GM18499 (cell line): ENCODE results near the gene GPRIN3.
A peak's percentile ranks its signal among the peaks of the same experiment; 100 is the strongest.

Experiments
- ATAC-seq: cut with Tn5 transposase; IDR thresholded peaks from one replicate; pipeline ENCODE4 v1.9.1; 2021; ENCODE audit warnings: moderate number of reproducible peaks; ENCODE audit not compliant: insufficient read depth, unreplicated experiment

GPRIN3 gene

DNA sequence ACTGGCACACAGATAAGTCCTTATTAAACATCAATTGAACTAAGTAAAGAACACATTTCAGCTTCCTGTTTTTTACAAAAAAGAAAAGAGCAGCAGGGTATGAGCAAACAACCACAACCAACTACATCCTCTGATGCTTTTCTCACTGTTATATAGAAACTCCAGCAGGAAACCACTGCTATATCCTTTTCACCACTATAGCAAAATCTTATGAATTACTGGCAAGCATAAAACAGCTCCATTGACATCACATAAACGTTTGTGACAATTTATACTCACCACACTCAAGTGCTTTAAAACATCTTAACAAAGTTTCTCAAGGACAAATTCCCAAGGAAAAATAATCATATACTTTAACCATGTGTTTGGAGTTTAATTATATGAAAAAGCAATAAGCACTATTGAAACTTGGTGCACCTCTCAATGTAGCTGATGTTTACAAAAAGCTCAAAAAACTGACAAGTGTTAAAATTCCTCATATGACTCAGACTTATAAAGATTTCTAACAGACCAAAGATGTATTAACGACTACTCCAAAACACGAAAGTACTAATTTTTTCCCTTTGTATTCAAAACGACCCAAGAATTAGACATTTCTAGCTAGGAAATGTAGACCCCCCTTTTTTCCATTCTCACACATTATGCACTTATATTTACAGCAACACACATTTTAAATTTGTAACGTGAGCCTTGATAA, 12.9 kb downstream of the GPRIN3 start:
- ATAC-seq = peak; percentile 92

DNA sequence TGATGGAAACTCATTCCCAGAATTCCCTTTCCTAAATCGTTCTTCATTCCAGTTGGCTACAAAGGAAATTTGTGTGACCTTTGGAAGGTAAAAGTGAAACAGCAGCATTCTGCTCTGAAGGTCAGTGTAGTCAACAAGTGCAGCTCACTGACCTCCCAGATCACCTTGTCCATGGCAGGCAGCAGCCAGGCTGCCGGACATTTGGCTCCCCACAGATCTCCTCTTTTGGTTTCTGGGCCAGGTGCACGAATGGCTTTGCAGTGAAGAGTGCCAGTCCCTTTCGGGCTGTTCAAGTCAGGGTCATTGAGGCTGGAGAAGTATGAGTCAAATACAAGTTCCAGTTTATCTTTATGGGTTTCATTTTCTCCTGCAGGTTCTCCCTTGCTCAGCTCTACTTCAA, 14.3 kb downstream of the GPRIN3 start:
- ATAC-seq = no peak

DNA sequence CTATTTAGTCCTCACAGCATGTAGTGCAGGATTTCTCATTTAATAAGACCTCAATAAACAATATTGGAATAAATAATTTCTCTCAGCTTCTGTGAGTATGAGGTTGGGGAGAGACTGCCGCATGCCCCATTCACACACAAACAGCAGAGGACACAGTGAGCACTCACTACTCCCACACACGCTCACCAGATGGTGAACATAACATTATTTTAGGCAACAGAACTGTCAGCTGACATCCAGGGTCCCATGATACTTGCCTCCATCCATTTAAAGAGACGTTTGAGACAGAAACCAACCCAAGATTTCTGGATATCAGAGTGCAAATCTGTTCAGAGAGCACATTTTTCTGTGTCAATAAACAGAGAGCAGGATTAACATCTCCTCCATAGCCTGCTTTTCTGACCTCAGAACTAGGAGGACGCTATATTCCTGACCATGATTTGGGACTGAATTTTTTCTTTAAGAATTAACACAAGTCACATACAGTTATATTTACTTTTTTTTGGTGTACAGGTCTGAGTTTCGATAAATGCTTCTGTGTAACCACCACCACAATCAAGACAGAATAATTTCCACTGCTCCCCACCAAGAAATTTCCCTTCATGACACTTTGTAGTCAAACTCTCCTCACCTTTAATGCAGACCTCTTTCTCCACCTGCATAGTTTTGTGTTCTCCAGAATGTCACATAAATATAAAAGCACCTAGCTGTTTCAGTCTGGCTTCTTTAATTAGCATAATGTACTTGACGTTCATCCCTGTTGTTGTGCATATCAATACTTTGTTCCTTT, 16.7 kb downstream of the GPRIN3 start:
- ATAC-seq = no peak

DNA sequence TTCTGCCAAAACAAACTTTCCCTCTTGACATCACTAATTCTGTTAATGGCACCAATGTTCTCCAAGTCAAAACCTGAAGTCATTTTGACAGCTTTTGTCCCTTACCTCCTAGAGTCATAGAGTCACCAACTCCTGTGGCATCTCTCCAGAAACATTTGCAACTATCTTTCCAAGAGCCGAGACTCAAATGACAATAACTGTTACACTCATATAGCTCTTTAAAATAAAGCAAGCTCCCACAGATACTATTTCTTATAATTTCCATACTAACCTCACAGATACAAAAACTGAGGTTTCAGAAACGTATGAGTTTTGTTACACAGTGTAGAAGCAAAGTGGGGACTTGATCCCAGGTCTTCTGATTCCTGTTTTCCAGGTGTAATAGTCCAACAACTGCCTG, 18.3 kb downstream of the GPRIN3 start:
- no peak for ATAC-seq

DNA sequence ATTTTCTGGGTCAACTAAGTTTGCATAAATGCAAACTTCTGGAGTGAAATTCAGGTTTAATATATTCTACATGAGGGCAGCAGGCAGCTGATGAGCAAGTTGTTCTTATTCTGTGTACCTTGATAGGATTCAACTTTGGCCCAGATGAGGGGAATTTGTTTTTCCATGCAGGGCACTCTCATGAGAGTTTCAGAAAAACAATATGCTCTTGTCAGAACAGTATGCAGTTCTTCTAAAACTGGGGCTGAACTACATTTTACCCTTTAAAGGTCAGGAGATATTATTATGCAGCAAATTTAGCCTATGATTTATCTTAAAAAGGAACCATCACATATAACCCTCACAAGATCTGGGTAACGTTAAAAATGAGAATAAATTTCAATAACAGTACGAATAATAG, 19.2 kb downstream of the GPRIN3 start:
- ATAC-seq = no peak

DNA sequence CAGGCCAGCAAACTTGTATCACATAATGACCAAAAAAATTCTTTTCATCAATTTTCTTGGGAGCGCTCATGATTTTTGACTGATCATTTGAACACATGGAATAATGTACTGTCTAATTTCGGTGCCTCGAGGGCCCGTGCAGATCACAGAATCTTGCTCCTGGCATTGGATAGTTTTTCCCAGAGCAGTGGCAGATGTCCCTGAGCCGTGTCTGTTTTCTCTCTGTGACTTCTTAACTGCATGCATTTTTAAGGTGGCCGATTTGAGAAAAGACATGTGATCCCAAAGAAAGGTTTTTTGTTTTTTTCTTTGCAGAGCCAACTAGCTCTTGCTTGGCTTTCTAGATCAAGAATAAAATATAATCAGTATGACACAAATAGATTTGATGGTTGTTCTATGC, 19.7 kb downstream of the GPRIN3 start:
- no peak for ATAC-seq

DNA sequence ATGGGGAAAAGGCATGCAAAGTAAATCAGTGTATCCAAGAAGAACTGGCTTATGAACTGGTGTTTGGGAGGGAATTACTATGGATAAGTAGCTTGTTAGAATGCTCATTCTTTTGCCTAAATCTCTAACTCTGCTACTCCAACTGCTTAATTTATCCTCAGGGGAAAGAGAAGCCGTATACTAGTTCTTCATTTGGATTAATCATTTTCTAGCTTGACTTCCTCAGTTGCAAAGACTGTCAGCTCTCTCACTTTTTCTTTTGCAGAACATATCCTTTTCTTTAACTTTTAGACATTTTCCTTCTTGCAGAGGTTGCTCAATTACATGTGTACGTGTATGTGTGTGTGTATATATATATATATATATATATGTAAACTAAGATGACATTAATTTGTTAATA, 21.9 kb downstream of the GPRIN3 start:
- ATAC-seq = no peak

DNA sequence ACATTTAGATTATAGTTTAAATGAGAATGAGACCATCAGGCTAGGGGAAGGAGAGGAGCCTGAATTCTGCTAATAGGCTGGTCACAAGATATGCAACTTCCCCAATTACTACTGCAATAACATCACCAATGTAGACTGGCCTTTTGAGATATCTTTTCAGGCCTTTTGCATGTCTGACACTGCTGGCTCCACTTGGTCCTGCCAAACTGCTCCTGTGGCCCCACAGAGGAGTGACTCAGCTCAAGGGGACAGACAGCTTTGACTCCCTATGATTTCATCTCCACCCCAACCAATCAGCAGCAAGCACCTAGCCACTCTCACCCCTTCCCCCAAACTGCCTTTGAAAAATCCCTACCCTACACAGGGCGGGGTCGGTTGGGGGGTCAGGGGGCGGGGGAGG, 22.8 kb downstream of the GPRIN3 start:
- ATAC-seq = no peak

DNA sequence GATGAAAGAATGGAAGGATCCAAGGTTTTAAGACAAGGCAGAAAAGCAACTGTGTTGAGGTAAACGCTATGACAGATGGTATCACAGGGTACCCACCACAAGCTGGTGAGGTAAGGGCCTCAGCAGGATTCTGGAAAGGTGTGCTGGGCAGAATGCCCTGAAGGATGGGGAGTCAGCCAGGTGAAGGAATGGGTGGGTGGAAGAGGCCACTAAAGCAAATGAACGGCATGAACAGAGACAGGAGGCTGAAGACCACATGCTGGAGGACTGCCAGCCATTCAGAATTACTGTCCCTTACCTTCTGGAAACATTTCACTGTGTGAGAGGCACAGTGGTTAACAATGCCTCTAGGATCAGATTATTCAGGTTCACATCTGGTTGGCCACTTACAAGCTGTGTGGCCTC, 23.6 kb downstream of the GPRIN3 start:
- ATAC-seq = no peak

DNA sequence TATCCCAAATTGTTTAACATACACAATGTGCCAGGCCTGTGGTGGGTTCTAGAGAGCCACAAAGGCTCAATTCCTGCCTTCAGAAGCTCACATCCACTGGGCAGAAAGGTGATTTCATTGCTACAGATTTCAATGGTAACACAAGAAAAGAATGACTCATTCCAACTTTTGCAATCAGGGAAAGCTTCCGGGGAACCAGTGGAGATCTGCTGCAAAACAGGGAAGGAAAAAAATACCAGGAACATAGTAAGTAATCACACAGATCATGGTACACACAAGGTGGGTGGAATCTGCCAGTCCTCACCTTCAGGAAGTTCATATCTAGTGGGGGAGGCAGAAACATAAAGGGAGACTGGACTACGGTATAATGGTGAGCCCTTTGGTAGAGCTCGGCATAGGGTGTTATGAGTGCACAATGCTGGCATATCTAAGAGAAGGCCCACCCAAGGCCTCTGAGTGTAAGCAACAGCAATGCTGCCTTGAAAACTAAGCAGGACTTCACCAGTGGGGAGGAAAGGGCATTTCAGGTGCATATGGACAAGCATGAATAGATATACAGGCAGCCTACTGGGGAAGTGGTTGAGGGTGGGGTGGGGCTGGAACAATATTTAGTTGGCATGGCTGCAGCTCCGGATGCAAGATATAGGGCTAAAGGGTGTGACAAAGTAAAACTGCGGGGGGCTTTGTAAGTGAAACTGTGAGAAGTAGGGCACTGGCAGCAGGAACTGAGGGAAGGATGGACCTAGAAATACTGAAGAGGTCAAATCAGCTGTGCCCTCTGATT, 24.2 kb downstream of the GPRIN3 start:
- no peak for ATAC-seq

DNA sequence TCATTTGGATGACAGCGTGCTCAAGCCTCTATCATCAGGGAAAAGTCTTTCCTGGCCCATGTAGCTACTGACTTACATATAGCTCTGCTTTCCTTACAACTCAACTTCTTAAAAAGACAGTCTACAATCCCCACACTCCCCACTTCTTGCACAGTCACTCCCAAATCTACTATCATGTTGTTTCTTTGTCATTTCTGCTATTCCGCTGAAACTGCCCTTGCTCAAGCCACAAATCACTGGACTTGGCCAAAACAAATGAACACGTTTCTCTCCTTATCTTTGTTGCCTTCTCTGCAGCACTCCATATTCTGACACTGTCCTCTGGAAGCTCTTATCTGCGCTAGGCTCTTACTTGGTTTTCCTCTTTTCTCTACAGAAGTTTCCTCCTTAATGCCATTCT, 28.2 kb downstream of the GPRIN3 start:
- no peak for ATAC-seq

DNA sequence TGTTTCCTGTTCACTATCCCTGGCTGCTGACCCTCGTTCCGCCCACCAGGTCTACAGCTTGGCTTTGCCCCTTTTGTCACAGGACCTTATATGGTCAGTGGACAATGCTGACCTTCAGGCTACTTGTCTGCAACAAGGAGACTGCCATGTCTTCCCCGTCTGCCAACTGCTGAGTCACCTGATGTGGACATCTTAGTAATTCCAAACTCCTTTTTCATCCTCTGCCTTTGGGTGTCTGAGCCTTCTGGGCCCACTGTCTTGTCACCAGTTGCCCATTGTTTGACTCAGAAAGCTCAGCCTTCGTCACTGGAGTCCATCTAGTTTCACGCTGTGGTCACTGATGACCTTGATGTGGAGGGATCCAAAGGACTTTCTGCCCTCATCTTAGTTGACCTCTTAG, 30.2 kb downstream of the GPRIN3 start:
- ATAC-seq = no peak

DNA sequence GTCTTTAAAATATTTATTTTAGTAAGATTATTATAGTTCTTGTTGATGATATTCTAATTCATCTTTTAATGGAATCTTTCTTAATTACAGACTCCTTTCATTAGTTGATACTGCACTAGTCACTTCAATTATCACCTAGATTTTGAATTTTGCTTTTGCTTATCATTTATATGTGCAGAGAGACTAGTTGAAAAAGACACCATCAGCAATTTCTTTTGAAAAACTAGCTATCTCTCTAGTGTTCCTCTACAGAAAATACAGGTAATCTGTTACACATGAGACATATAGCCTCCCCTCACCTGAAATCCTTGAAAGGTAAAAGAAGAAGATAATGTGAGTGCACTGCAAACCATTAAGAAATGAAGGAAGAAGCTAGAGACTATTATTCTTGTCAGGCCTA, 31.3 kb downstream of the GPRIN3 start:
- no peak for ATAC-seq

DNA sequence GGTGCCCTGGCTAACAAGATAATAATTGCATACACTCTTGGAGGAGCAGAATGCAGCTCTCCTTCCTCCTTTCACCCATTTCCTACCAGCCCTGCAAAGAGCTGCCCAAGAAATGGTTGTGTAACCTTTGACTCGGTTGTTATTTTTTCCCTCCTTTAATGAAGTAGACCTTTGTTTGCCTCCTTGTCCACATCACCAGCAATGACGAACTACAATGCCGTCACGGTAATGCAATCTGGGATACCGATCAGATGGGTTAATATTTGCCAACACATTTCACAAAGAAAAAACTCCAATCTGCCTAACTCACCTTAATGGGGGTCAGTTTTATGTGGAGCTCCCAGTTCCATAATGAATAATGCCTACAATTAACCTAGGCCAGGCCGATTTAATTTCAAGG, 32.0 kb downstream of the GPRIN3 start:
- ATAC-seq = no peak

DNA sequence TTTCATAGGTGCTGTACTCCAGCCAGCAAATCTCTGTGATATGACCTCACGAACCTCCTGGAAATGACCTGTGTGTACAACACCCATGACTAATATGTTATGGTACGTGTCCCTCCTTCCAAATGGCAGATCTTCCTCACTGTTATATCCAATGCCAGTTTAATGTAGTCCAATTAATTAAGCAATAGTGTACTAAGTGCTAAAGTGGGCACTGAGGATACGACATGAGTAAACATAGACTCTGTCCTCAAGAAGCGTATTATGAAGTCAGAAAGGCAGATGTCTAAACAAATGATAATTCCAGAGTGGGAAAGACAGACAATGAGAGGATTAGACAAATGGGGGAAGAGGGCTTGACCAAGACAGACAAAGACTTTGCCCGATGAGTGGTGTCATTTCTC, 33.9 kb downstream of the GPRIN3 start:
- ATAC-seq = no peak

DNA sequence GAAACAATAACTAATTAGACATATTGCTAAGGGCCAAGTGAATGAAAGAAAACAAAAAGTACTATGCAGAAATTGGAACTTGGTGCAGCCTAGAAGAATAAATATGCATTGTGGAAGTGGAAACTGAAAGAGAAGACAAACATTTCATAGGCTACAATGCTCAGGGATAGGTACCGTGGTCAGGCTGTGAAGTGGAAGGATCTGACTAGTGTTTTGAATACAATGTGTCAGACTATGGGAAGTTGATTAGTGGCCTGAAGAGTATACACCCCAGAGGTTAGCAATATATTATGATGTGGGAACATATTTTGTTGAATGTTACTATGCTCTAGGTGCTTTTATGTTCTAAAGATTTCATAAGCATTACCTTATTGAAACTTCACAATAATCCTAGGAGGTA, 36.8 kb downstream of the GPRIN3 start:
- no peak for ATAC-seq

DNA sequence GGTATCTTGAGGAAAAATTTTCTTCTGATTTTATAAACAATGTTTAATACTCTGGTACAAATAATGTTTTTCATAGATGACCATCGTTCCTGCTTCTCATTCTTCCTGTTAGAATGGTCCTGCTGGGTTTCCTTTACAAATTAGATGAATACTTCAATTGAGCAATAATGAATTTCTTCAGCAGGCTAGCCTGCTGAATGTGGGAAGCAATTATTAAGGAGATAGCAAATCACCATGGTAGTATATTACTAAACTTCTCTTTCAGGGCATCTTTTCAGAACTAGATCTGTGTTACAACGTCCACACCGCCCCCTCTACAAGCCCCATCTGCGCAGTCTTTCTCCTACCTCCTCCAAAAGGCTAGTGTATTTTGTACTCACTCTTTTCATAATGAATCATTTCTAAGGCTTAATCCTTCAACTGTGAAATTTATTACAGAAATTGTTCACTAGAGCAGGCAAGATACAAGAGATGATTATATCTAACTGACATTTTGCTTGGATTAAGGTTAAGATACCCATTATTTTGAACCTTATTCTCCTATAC, 38.4 kb downstream of the GPRIN3 start:
- no peak for ATAC-seq

DNA sequence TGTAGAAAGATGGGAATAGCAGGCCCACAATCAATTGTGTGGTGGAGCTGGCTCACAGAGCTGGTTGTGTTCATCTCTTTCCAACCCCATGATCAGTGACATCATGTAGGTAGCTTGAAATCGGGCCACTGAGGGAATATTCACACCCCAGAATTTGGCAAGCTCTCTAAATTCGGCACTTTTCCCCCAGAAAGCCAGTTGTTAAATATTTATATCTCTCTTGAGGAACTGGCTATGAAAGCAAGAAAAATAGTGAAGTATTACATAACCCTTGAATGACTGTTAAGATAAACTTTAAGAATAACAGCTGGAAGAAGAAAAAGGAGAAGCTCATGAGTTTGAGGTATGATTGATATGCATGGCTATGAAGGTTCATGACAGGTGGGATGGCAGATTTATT, 38.9 kb downstream of the GPRIN3 start:
- no peak for ATAC-seq

DNA sequence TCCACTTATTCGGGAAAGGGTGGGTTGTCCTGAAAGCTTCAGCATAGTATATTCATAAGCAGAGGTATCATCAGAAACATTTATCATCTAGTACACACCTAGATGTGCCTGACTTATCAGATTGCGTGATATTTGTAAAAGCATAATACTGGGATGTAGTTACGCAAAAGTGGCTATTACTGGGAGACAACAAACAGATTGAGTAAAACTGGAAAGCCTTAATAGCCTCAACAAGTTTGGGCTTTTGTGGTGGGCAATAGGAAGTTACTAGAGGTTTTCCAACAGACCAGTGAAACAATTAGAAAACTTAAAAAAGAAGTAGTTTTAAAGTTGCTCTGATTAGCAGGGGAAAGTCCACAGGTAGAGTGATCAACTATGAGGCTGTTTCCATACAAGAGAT, 39.8 kb downstream of the GPRIN3 start:
- no peak for ATAC-seq

DNA sequence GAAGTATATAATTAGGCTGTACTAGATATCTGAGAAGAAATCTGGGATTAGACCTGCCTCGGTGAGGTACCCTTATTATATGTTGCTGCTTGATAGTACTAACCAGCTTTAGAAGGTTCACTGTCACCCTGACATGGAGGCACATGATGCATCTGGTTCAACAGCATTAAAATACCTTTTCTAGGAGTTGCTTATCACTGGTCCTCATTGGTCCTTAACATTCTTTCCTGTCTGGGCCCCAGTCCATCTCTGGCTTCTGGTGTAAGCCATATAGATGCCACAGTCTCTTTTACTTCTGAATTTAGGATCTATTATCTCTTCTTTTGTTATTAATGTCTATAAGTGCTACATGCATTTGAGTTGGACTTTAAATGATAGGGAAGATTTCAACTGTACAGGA, 40.2 kb downstream of the GPRIN3 start:
- no peak for ATAC-seq

DNA sequence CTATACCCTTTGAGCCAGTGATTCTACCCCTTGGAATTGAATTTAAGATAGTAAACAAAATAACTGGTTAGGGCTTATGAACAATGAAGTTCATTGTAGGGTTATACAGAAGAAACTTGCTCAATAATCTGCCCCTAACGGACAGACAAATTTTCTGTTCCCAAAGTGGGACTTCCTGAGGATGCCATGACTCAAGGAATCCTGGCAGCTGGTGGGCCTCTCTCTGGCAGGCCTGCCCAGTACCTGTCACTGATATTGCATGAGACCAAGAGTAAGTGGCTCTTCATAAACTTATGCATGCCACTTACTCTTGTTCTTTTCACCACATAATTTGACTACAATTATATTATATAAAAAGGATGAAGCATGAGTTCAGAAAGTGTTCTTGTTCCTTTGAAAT, 41.5 kb downstream of the GPRIN3 start:
- ATAC-seq = no peak
